GM04503 (cell line): Measurements from ENCODE around the gene OLIG1.

ENCODE experiments used
- DNase-seq: peaks from one replicate; pipeline ENCODE4 v3.0.0-alpha.2; 2012; ENCODE audit warnings: low read depth

The OLIG1 gene

GRCh38 chr21:33031152-33031911 is 38.6 kb upstream of the OLIG1 start:
- no peak for DNase-seq

- DNase-seq = no peak
These were observed 37.4 kb upstream of the OLIG1 start for GRCh38 chr21:33032434-33033047.

GRCh38 chr21:33033094-33033951 is 36.6 kb upstream of the OLIG1 start:
- DNase-seq = no peak

GRCh38 chr21:33033961-33034413 is 36.0 kb upstream of the OLIG1 start:
- DNase-seq = no peak

GRCh38 chr21:33035147-33035546 is 34.8 kb upstream of the OLIG1 start:
- DNase-seq = no peak

GRCh38 chr21:33036430-33037162 is 33.3 kb upstream of the OLIG1 start:
- DNase-seq = peak; percentile 11

GRCh38 chr21:33037501-33037900 is 32.4 kb upstream of the OLIG1 start:
- no peak for DNase-seq

GRCh38 chr21:33039536-33039935 is 30.4 kb upstream of the OLIG1 start:
- no peak for DNase-seq

- no peak for DNase-seq
These were observed 29.7 kb upstream of the OLIG1 start for GRCh38 chr21:33040215-33040614.

GRCh38 chr21:33041981-33042380 is 28.0 kb upstream of the OLIG1 start:
- DNase-seq = no peak

GRCh38 chr21:33042812-33043211 is 27.1 kb upstream of the OLIG1 start:
- DNase-seq = peak; percentile 67

- no peak for DNase-seq
These were observed 23.5 kb upstream of the OLIG1 start for GRCh38 chr21:33046455-33046854.

GRCh38 chr21:33047231-33047630 is 22.7 kb upstream of the OLIG1 start:
- DNase-seq = no peak

- no peak for DNase-seq
These were observed 18.0 kb upstream of the OLIG1 start for GRCh38 chr21:33051925-33052324.

GRCh38 chr21:33053951-33054350 is 16.0 kb upstream of the OLIG1 start:
- DNase-seq = no peak

- no peak for DNase-seq
These were observed 13.9 kb upstream of the OLIG1 start for GRCh38 chr21:33055991-33056390.

GRCh38 chr21:33057385-33057940 is 12.5 kb upstream of the OLIG1 start:
- DNase-seq = no peak

GRCh38 chr21:33058527-33058926 is 11.4 kb upstream of the OLIG1 start:
- no peak for DNase-seq

GRCh38 chr21:33058957-33059356 is 11.0 kb upstream of the OLIG1 start:
- DNase-seq = no peak

GRCh38 chr21:33059380-33059841 is 10.5 kb upstream of the OLIG1 start:
- no peak for DNase-seq

GRCh38 chr21:33061233-33061632 is 8.7 kb upstream of the OLIG1 start:
- DNase-seq = no peak
